HEK293 (cell line): ENCODE measurements around the gene ZFYVE1.

Experiments
- CTCF ChIA-PET: fragments of 350-600 bp; formaldehyde crosslinking; extraction: SDS; loops from one replicate; lab custom pipeline; 2021; ENCODE audit warnings: antibody characterized with exemption; lab: Yijun Ruan, JAX
- POLR2A ChIA-PET: fragments of 300-600 bp; formaldehyde crosslinking; extraction: SDS; loops from one replicate; lab custom pipeline; 2020; ENCODE audit warnings: antibody characterized with exemption, inconsistent platforms; lab: Yijun Ruan, JAX
- H3K27ac ChIP-seq: fragments of 200-500 bp; sonication (Bioruptor generic); 2 replicates; pipeline ENCODE4 v1.5.1; 2014; ENCODE audit warnings: low read depth, low read length, control low read depth, inconsistent platforms; ENCODE audit errors: extremely low read depth
- H3K36me3 ChIP-seq, 2 experiments: fragments of 200-500 bp in 1 of 2; sonication (Bioruptor generic) in 1 of 2; 1 replicate in 1 of 2; 2 replicates in 1 of 2; pipeline ENCODE4 v1.5.1; 2014 to 2017; ENCODE audit warnings: inconsistent platforms in 2 of 2, low read length in 2 of 2; ENCODE audit not compliant: control insufficient read depth in 2 of 2, insufficient read depth in 1 of 2
- H3K4me1 ChIP-seq: fragments of 200-500 bp; sonication (Bioruptor generic); 2 replicates; pipeline ENCODE4 v1.5.1; 2014; ENCODE audit warnings: mild to moderate bottlenecking, low read length, inconsistent platforms; ENCODE audit not compliant: control insufficient read depth, insufficient read depth
- H3K4me3 ChIP-seq: 2 replicates; pipeline ENCODE4 v1.5.1; 2011; ENCODE audit warnings: low read depth, mild to moderate bottlenecking, control low read depth, low read length, moderate library complexity
- H3K9me3 ChIP-seq: fragments of 200-500 bp; sonication (Bioruptor generic); 2 replicates; pipeline ENCODE4 v1.5.1; 2014; ENCODE audit warnings: low read depth, low read length, inconsistent platforms; ENCODE audit not compliant: control insufficient read depth, insufficient read depth
- KLF16 ChIP-seq: fragments of 450-650 bp; formaldehyde crosslinking; IDR thresholded peaks from 2 replicates; pipeline ENCODE4 v1.5.1; 2017; ENCODE audit warnings: missing biosample characterization, missing genetic modification characterization
- OSR2 ChIP-seq: fragments of 450-650 bp; formaldehyde crosslinking; IDR thresholded peaks from 2 replicates; pipeline ENCODE4 v1.5.1; 2016; ENCODE audit warnings: missing biosample characterization, missing genetic modification characterization
- SCRT2 ChIP-seq: fragments of 450-650 bp; formaldehyde crosslinking; IDR thresholded peaks from 2 replicates; pipeline ENCODE4 v1.5.1; 2016; ENCODE audit warnings: missing biosample characterization, missing genetic modification characterization
- ZBTB21 ChIP-seq: fragments of 450-650 bp; formaldehyde crosslinking; IDR thresholded peaks from 2 replicates; pipeline ENCODE4 v1.5.1; 2017; ENCODE audit warnings: missing biosample characterization, missing genetic modification characterization
- ZBTB6 ChIP-seq: fragments of 450-650 bp; formaldehyde crosslinking; IDR thresholded peaks from 2 replicates; pipeline ENCODE4 v1.5.1; 2017; ENCODE audit warnings: missing biosample characterization, missing genetic modification characterization
- ZFP37 ChIP-seq: fragments of 450-650 bp; formaldehyde crosslinking; IDR thresholded peaks from 2 replicates; pipeline ENCODE4 v1.5.1; 2016; ENCODE audit warnings: missing biosample characterization, missing genetic modification characterization
- ZNF148 ChIP-seq: fragments of 450-650 bp; formaldehyde crosslinking; IDR thresholded peaks from 2 replicates; pipeline ENCODE4 v1.5.0; 2017; ENCODE audit warnings: missing biosample characterization, missing genetic modification characterization, borderline replicate concordance
- ZNF169 ChIP-seq: fragments of 450-650 bp; formaldehyde crosslinking; IDR thresholded peaks from 2 replicates; pipeline ENCODE4 v1.5.1; 2016; ENCODE audit warnings: missing biosample characterization, missing genetic modification characterization
- ZNF184 ChIP-seq: fragments of 450-650 bp; IDR thresholded peaks from 2 replicates; pipeline ENCODE4 v1.5.1; 2018; ENCODE audit warnings: missing biosample characterization, mild to moderate bottlenecking, missing genetic modification characterization
- ZNF248 ChIP-seq: fragments of 450-650 bp; formaldehyde crosslinking; IDR thresholded peaks from 2 replicates; pipeline ENCODE4 v1.5.1; 2017; ENCODE audit warnings: missing biosample characterization, missing genetic modification characterization
- ZNF311 ChIP-seq: fragments of 450-650 bp; formaldehyde crosslinking; IDR thresholded peaks from 2 replicates; pipeline ENCODE4 v1.5.1; 2017; ENCODE audit warnings: missing biosample characterization, missing genetic modification characterization, borderline replicate concordance
- ZNF391 ChIP-seq: fragments of 450-650 bp; formaldehyde crosslinking; IDR thresholded peaks from 2 replicates; pipeline ENCODE4 v1.5.1; 2016; ENCODE audit warnings: low read depth, missing biosample characterization, missing genetic modification characterization, borderline replicate concordance
- ZNF529 ChIP-seq: fragments of 450-650 bp; formaldehyde crosslinking; IDR thresholded peaks from 2 replicates; pipeline ENCODE4 v1.5.1; 2017; ENCODE audit warnings: missing genetic modification characterization, missing biosample characterization; ENCODE audit not compliant: insufficient replicate concordance
- ZNF560 ChIP-seq: fragments of 450-650 bp; formaldehyde crosslinking; IDR thresholded peaks from 2 replicates; pipeline ENCODE4 v1.5.1; 2017; ENCODE audit warnings: missing biosample characterization, missing genetic modification characterization, borderline replicate concordance
- ZNF639 ChIP-seq: fragments of 450-650 bp; formaldehyde crosslinking; IDR thresholded peaks from 2 replicates; pipeline ENCODE4 v1.5.1; 2016; ENCODE audit warnings: missing biosample characterization, missing genetic modification characterization
- ZNF670 ChIP-seq: fragments of 450-650 bp; formaldehyde crosslinking; IDR thresholded peaks from 2 replicates; pipeline ENCODE4 v1.5.1; 2016; ENCODE audit warnings: missing biosample characterization, missing genetic modification characterization, low read depth
- TF ChIP-seq, protein P1 (sequence below): fragments of 450-650 bp; formaldehyde crosslinking; IDR thresholded peaks from 2 replicates; pipeline ENCODE4 v1.5.1; 2016; ENCODE audit warnings: missing biosample characterization, missing genetic modification characterization
- TF ChIP-seq, protein P2 (sequence below): fragments of 450-650 bp; formaldehyde crosslinking; IDR thresholded peaks from 2 replicates; pipeline ENCODE4 v1.5.1; 2016; ENCODE audit warnings: missing biosample characterization, missing genetic modification characterization

The ZFYVE1 gene

GRCh38 chr14:72986214-72986613 is 40.7 kb downstream of the ZFYVE1 start:
- Histone ChIP-seq H3K36me3 (peaks cover 0 to 38% of the 10 kb centered on the region in 2 experiments; a peak in 2 of 3 replicates), H3K4me1 (no peaks in the 10 kb centered on the region), H3K9me3 (no peaks in the 10 kb centered on the region), H3K27ac (no peak overlapping the region), H3K4me3 (no peak overlapping the region)
- POLR2A ChIA-PET, result no interaction called here
- CTCF ChIA-PET, result no interaction called here
- TF ChIP-seq ZNF169 (tag by site-specific recombination) (no peak), ZNF560 (tag by site-specific recombination) (no peak), ZBTB21 (no peak), ZNF248 (tag by site-specific recombination) (no peak), OSR2 (tag by site-specific recombination) (no peak), ZBTB6 (tag by site-specific recombination) (no peak)
- TF ChIP-seq, protein P1, sequence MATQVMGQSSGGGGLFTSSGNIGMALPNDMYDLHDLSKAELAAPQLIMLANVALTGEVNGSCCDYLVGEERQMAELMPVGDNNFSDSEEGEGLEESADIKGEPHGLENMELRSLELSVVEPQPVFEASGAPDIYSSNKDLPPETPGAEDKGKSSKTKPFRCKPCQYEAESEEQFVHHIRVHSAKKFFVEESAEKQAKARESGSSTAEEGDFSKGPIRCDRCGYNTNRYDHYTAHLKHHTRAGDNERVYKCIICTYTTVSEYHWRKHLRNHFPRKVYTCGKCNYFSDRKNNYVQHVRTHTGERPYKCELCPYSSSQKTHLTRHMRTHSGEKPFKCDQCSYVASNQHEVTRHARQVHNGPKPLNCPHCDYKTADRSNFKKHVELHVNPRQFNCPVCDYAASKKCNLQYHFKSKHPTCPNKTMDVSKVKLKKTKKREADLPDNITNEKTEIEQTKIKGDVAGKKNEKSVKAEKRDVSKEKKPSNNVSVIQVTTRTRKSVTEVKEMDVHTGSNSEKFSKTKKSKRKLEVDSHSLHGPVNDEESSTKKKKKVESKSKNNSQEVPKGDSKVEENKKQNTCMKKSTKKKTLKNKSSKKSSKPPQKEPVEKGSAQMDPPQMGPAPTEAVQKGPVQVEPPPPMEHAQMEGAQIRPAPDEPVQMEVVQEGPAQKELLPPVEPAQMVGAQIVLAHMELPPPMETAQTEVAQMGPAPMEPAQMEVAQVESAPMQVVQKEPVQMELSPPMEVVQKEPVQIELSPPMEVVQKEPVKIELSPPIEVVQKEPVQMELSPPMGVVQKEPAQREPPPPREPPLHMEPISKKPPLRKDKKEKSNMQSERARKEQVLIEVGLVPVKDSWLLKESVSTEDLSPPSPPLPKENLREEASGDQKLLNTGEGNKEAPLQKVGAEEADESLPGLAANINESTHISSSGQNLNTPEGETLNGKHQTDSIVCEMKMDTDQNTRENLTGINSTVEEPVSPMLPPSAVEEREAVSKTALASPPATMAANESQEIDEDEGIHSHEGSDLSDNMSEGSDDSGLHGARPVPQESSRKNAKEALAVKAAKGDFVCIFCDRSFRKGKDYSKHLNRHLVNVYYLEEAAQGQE (tag by site-specific recombination), result no peak
- TF ChIP-seq, protein P2, sequence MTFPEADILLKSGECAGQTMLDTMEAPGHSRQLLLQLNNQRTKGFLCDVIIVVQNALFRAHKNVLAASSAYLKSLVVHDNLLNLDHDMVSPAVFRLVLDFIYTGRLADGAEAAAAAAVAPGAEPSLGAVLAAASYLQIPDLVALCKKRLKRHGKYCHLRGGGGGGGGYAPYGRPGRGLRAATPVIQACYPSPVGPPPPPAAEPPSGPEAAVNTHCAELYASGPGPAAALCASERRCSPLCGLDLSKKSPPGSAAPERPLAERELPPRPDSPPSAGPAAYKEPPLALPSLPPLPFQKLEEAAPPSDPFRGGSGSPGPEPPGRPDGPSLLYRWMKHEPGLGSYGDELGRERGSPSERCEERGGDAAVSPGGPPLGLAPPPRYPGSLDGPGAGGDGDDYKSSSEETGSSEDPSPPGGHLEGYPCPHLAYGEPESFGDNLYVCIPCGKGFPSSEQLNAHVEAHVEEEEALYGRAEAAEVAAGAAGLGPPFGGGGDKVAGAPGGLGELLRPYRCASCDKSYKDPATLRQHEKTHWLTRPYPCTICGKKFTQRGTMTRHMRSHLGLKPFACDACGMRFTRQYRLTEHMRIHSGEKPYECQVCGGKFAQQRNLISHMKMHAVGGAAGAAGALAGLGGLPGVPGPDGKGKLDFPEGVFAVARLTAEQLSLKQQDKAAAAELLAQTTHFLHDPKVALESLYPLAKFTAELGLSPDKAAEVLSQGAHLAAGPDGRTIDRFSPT (tag by site-specific recombination), result no peak

DNA sequence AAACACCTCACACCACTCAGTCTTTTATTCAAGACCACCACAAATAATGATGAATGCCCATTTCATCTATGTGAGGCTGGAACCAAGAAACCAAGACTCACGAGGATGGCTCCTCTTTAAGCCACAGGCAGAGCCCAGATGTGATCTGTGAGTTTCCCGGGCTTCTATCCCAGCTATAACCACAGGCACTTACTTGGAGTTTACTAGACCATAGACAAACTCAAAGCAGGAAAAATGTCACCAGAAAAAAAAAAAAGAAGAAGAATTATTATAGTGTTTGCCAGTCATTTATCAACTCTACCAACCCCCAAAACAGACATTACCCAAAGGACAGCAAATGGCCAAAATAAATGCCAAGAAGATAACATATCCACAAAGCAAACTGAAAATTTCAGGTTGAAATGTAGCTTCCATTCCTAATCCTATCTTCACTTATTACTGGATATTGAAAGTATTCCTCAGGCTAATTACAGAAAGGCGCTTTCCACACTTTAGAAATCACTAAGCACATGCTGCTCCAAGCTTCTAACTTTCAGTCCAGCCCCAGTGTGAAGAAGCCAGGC is 44.7 kb downstream of the ZFYVE1 start:
- ChIA-PET CTCF (interaction anchor here (0.6 to 0.7 kb wide), 3 partner anchors 429 to 999 kb away, joined by 3 to 6 read pairs (median 5); no protein-coding TSS in a partner anchor), POLR2A (no interaction called here)
- Histone ChIP-seq H3K36me3 (peaks cover 0 to 57% of the 10 kb centered on the region in 2 experiments; a peak in 2 of 3 replicates), H3K9me3 (no peaks in the 10 kb centered on the region), H3K4me3 (no peak overlapping the region), H3K27ac (no peak overlapping the region), H3K4me1 (no peaks in the 10 kb centered on the region)
- TF ChIP-seq SCRT2 (tag by site-specific recombination) (no peak), ZNF184 (tag by site-specific recombination) (no peak), ZFP37 (tag by site-specific recombination) (no peak), ZNF391 (tag by site-specific recombination) (no peak), ZNF670 (tag by site-specific recombination) (no peak), KLF16 (no peak), ZNF639 (tag by site-specific recombination) (no peak), ZNF311 (tag by site-specific recombination) (no peak), ZNF148 (tag by site-specific recombination) (no peak), ZNF529 (no peak)
